Ovary (tissue), 3 donors: Measurements from ENCODE around the gene ARID2.

ENCODE experiments used
- POLR2A ChIP-seq: fragments of 450-650 bp; IDR thresholded peaks from one replicate; pipeline ENCODE4 v1.6.1; 2017; ENCODE audit warnings: antibody characterized with exemption, mild to moderate bottlenecking, moderate library complexity
- TF ChIP-seq, protein P1 (sequence below), 3 donors: fragments of 450-650 bp in 2 of 3; fragments of 200-600 bp in 1 of 3; IDR thresholded peaks; one replicate each; pipeline versions ENCODE4 v1.5.1 to v1.8.0; 2016 to 2022; ENCODE audit warnings: antibody characterized with exemption in 3 of 3, mild to moderate bottlenecking in 1 of 3
- donor health status: DM: no; HTN: no; CAD: no.

DNA sequence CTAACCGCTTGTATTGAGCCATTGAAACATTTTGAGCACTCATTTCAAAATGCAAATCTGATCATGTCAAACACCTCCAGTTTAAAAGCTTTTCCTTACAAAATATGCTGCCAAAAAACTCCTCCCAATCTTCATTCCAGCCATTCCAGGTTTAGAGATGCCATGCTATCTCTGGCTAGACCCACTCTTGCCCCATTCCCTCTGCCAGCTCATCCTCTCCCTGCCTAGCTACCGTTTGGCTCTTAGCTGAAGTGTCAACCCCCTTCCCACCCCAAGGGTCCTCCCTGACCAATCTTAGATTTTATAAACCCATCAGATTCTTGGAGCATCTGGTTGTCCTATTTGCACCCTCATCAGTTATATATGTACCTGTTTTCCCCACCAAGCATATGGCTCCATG, 185.9 kb downstream of the ARID2 start:
- TF ChIP-seq, protein P1, sequence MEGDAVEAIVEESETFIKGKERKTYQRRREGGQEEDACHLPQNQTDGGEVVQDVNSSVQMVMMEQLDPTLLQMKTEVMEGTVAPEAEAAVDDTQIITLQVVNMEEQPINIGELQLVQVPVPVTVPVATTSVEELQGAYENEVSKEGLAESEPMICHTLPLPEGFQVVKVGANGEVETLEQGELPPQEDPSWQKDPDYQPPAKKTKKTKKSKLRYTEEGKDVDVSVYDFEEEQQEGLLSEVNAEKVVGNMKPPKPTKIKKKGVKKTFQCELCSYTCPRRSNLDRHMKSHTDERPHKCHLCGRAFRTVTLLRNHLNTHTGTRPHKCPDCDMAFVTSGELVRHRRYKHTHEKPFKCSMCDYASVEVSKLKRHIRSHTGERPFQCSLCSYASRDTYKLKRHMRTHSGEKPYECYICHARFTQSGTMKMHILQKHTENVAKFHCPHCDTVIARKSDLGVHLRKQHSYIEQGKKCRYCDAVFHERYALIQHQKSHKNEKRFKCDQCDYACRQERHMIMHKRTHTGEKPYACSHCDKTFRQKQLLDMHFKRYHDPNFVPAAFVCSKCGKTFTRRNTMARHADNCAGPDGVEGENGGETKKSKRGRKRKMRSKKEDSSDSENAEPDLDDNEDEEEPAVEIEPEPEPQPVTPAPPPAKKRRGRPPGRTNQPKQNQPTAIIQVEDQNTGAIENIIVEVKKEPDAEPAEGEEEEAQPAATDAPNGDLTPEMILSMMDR (IDR thresholded peaks at IDR 0.05): no peak
- TF ChIP-seq POLR2A: no peak
